WERI-Rb-1 (cell line): ENCODE measurements around the gene INSIG1.

Experiments used
- DNase-seq: peaks from one replicate; pipeline ENCODE4 v3.0.0-alpha.2; 2020
- H3K27ac ChIP-seq: fragments of 250-450 bp; sonication (Bioruptor Pico); 2 replicates; pipeline ENCODE4 v1.5.1; 2020; ENCODE audit warnings: mild to moderate bottlenecking, moderate library complexity
- H3K27me3 ChIP-seq: fragments of 250-450 bp; sonication (Bioruptor Pico); 2 replicates; pipeline ENCODE4 v1.5.1; 2021; ENCODE audit warnings: mild to moderate bottlenecking, low read depth, moderate library complexity; ENCODE audit not compliant: insufficient read depth, severe bottlenecking
- H3K36me3 ChIP-seq: fragments of 250-450 bp; sonication (Bioruptor Pico); 2 replicates; pipeline ENCODE4 v1.5.1; 2020; ENCODE audit warnings: mild to moderate bottlenecking, moderate library complexity
- H3K4me3 ChIP-seq: 2 replicates; pipeline ENCODE4 v1.5.1; 2011; ENCODE audit warnings: low read depth, mild to moderate bottlenecking, control low read depth, low read length
- H3K9me3 ChIP-seq: fragments of 250-450 bp; sonication (Bioruptor Pico); 2 replicates; pipeline ENCODE4 v1.5.1; 2021; ENCODE audit warnings: mild to moderate bottlenecking, moderate library complexity; ENCODE audit not compliant: severe bottlenecking
- TF ChIP-seq, protein P1 (sequence below): IDR thresholded peaks from 2 replicates; pipeline ENCODE4 v1.5.1; 2011; ENCODE audit warnings: low read depth, mild to moderate bottlenecking, control low read depth, inconsistent platforms, low read length

INSIG1 gene

GRCh38 chr7:155343150-155343549 lies 45.5 kb downstream of the INSIG1 start:
- DNase-seq = no peak
- Histone ChIP-seq H3K27me3 (no peaks in the 10 kb centered on the region), H3K4me3 (no peak overlapping the region), H3K36me3 (no peaks in the 10 kb centered on the region), H3K9me3 (no peaks in the 10 kb centered on the region), H3K27ac (no peak overlapping the region)
- TF ChIP-seq, protein P1, sequence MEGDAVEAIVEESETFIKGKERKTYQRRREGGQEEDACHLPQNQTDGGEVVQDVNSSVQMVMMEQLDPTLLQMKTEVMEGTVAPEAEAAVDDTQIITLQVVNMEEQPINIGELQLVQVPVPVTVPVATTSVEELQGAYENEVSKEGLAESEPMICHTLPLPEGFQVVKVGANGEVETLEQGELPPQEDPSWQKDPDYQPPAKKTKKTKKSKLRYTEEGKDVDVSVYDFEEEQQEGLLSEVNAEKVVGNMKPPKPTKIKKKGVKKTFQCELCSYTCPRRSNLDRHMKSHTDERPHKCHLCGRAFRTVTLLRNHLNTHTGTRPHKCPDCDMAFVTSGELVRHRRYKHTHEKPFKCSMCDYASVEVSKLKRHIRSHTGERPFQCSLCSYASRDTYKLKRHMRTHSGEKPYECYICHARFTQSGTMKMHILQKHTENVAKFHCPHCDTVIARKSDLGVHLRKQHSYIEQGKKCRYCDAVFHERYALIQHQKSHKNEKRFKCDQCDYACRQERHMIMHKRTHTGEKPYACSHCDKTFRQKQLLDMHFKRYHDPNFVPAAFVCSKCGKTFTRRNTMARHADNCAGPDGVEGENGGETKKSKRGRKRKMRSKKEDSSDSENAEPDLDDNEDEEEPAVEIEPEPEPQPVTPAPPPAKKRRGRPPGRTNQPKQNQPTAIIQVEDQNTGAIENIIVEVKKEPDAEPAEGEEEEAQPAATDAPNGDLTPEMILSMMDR = no peak

DNA sequence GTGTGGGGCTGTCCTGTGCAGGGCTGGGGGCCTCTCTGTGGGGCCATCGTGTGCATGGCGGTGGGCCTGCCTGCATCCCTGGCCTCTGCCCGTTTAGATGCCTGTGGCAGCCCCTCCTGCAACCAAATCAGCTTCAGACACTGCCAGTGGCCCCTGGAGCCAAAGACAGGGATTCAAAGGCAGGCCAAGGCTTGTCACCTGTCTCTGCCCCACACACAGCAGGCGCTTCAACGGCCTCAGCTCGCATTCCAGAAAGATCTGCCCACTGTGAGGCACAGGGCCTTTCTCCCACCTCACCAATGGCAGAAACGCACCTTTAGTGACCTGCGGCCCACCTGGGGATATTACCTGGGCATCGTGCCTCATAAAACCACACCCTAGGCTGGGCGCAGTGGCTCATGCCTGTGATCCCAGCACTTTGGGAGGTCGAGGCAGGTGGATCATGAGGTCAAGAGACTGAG lies 46.0 kb downstream of the INSIG1 start:
- TF ChIP-seq, protein P1 = no peak
- Histone ChIP-seq H3K9me3 (no peaks in the 10 kb centered on the region), H3K36me3 (no peaks in the 10 kb centered on the region), H3K27me3 (no peaks in the 10 kb centered on the region), H3K27ac (no peak overlapping the region), H3K4me3 (no peak overlapping the region)
- DNase-seq = no peak

DNA sequence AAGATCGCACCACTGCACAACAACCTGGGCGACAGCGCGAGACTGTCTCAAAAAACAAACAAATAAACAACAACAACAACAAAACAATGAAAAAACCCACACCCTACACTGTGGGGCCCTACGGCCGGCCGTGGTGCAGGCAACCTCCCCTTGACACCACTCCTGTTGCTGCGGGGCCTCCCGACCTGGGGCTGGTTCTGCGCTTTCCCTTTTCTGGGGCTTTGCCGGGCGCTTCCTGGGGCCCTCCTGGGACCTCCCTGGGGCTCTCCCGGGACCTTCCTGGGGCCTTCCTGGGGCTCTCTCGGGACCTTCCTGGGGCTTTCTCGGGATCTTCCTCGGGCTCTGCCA lies 46.6 kb downstream of the INSIG1 start:
- no peaks in the 10 kb centered on the region for H3K27me3 ChIP-seq
- H3K9me3 ChIP-seq = no peaks in the 10 kb centered on the region
- H3K4me3 ChIP-seq = peak overlapping the region; percentile 45
- no peaks in the 10 kb centered on the region for H3K36me3 ChIP-seq
- DNase-seq = no peak
- H3K27ac ChIP-seq = peak overlapping the region; percentile 75
- TF ChIP-seq, protein P1 = no peak

DNA sequence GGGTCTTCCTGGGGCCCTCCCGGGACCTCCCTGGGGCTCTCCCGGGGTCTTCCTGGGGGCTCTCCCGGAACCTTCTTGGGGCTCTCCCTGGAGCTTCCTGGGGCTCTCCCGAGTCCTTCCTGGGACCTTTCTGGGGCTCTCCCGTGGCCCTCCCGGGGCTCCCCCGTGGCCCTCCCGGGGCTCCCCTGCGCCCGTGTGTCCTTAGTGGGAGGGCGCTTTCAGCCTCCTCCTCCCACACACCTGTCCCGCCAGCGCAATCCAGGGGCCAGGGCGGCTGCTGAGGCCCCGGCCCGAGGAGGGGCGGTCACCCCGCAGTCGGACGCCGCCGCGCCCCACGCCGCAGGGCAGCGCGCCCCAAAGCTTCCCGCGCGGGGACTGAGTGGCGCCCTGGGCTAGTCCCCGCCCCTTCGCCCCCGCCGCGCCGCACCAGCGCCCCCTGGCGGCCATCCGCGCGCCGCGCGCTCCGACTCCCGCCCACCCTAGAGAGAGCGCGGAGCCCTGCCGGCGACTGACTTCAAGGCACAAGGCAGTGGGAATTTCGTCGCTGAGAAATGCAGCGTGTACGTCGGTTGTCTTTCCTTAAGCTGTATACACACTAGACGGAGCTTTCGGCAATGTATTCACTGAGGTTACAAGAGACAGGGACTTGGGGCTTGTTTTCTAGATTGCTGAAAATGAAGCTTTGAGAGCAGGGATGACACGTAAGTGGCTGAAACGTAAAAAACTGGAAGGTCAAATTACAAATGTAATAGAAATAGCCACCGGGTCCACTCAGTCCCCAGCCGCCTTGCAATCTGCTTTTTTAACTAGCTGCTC lies 47.1 kb downstream of the INSIG1 start:
- peak; percentile 85 for DNase-seq
- Histone ChIP-seq H3K4me3 (peak overlapping the region; percentile 45), H3K9me3 (no peaks in the 10 kb centered on the region), H3K27me3 (no peaks in the 10 kb centered on the region), H3K36me3 (no peaks in the 10 kb centered on the region), H3K27ac (peak overlapping the region; percentile 75)
- TF ChIP-seq, protein P1 = peak; percentile 78

- no peaks in the 10 kb centered on the region for H3K9me3 ChIP-seq
- TF ChIP-seq, protein P1 = no peak
- H3K4me3 ChIP-seq = peak overlapping the region; percentile 32
- no peak overlapping the region for H3K27ac ChIP-seq
- DNase-seq = no peak
- H3K36me3 ChIP-seq = no peaks in the 10 kb centered on the region
- no peaks in the 10 kb centered on the region for H3K27me3 ChIP-seq
These were observed 47.8 kb downstream of the INSIG1 start for GRCh38 chr7:155345490-155345889.

- H3K27ac ChIP-seq = no peak overlapping the region
- H3K4me3 ChIP-seq = no peak overlapping the region
- no peak for DNase-seq
- H3K9me3 ChIP-seq = no peaks in the 10 kb centered on the region
- H3K27me3 ChIP-seq = no peaks in the 10 kb centered on the region
- TF ChIP-seq, protein P1 = no peak
- no peaks in the 10 kb centered on the region for H3K36me3 ChIP-seq
These were observed 48.6 kb downstream of the INSIG1 start for GRCh38 chr7:155346285-155346684.
